GM08714 (cell line): Measurements from ENCODE around the gene PKN3.

ENCODE experiments used
- H3K4me3 ChIP-seq: fragments of 200-500 bp; sonication (Bioruptor generic); 2 replicates; pipeline ENCODE4 v1.5.1; 2014; ENCODE audit warnings: mild to moderate bottlenecking, low read length, inconsistent platforms
- ZNF274 ChIP-seq: IDR thresholded peaks from 2 replicates; pipeline ENCODE4 v1.6.1; 2012; ENCODE audit warnings: mild to moderate bottlenecking, low read depth, low read length

Gene PKN3

GRCh38 chr9:128718047-128718446 is 15.7 kb downstream of the PKN3 start:
- H3K4me3 ChIP-seq, result no peak overlapping the region
- no peak for TF ChIP-seq ZNF274

- TF ChIP-seq ZNF274, result no peak
- no peak overlapping the region for H3K4me3 ChIP-seq
These were observed 16.2 kb downstream of the PKN3 start for GRCh38 chr9:128718475-128718874.

- no peak for TF ChIP-seq ZNF274
- no peak overlapping the region for H3K4me3 ChIP-seq
These were observed 17.8 kb downstream of the PKN3 start for GRCh38 chr9:128719919-128720605.

- TF ChIP-seq ZNF274, result no peak
- H3K4me3 ChIP-seq, result no peak overlapping the region
These were observed 18.7 kb downstream of the PKN3 start for GRCh38 chr9:128720841-128721486.

GRCh38 chr9:128721487-128722010 is 19.2 kb downstream of the PKN3 start:
- no peak for TF ChIP-seq ZNF274
- H3K4me3 ChIP-seq, result no peak overlapping the region

GRCh38 chr9:128722380-128723351 is 20.4 kb downstream of the PKN3 start:
- peak overlapping the region; percentile 84; the same call in 1 of the 2 replicates for H3K4me3 ChIP-seq

GRCh38 chr9:128723352-128723865 is 21.1 kb downstream of the PKN3 start:
- H3K4me3 ChIP-seq, result peak overlapping the region; percentile 84
- no peak for TF ChIP-seq ZNF274

More at GRCh38 chr9:128722380-128723351, 20.4 kb downstream of the PKN3 start:
- no peak for TF ChIP-seq ZNF274

GRCh38 chr9:128723866-128724743 is 21.8 kb downstream of the PKN3 start, which contains the start of gene ZDHHC12:
Gene ZDHHC12 (minus strand): TSS chr9:128724127. CDS start chr9:128724093, 34 bp downstream.
- TF ChIP-seq ZNF274, result no peak

GRCh38 chr9:128724744-128725211 is 22.5 kb downstream of the PKN3 start:
- TF ChIP-seq ZNF274, result no peak
- peak overlapping the region; percentile 85 for H3K4me3 ChIP-seq

More at GRCh38 chr9:128723866-128724743, 21.8 kb downstream of the PKN3 start, which contains the start of gene ZDHHC12:
- H3K4me3 ChIP-seq, result peak within 1 kb of the TSS; percentile 85

- no peak overlapping the region for H3K4me3 ChIP-seq
- TF ChIP-seq ZNF274, result no peak
These were observed 25.4 kb downstream of the PKN3 start for GRCh38 chr9:128727640-128728248.

GRCh38 chr9:128728298-128728697 is 26.0 kb downstream of the PKN3 start:
- H3K4me3 ChIP-seq, result no peak overlapping the region
- TF ChIP-seq ZNF274, result no peak

- no peak overlapping the region for H3K4me3 ChIP-seq
- TF ChIP-seq ZNF274, result no peak
These were observed 27.0 kb downstream of the PKN3 start for GRCh38 chr9:128729302-128729701.
